ENCODE data around the gene CAB39. TPM values are rescaled to one million over a fixed set of nuclear protein-coding genes. Genes with fewer than 3 reads are reported as not detected.

Gene CAB39
- total and polyA plus RNA-seq, 2 of the 8 experiments (the other 6 are each of a cell fraction or from before 2014, with no cell fraction given), result 16.4 to 50.5 TPM

- Histone ChIP-seq H3K4me3 (ENCODE audit: extremely low read depth in 1 of 4, insufficient read depth in 2 of 4, low read depth in 3 of 4, low read length in 4 of 4) (no peak overlapping the region), H3K9ac (replicated peaks in 1 of 4; ENCODE audit: extremely low read depth in 1 of 4, low read depth in 3 of 4, low read length in 3 of 4) (no peak overlapping the region), H3K23ac (ENCODE audit: insufficient read length) (no peak overlapping the region), H2BK5ac (ENCODE audit: low read depth, low read length) (no peak overlapping the region), H3K14ac (ENCODE audit: insufficient read length) (no peak overlapping the region), H4K8ac (ENCODE audit: extremely low read depth, insufficient read depth, low read length) (no peak overlapping the region), H3K36me3 (ENCODE audit: control insufficient read depth in 2 of 4, insufficient read depth in 4 of 4, low read length in 3 of 4) (no peaks in the 10 kb centered on the region), H2BK20ac (ENCODE audit: low read length) (no peak overlapping the region), H2BK15ac (ENCODE audit: low read length) (no peak overlapping the region), H3K4me1 (replicated peaks in 1 of 4; ENCODE audit: control insufficient read depth in 3 of 4, insufficient read depth in 4 of 4, low read length in 3 of 4) (peaks cover 0 to 7% (median 5%) of the 10 kb centered on the region in 4 experiments; a peak in 3 of 7 replicates), H2AK5ac (ENCODE audit: low read depth, low read length) (no peak overlapping the region), H2BK12ac (ENCODE audit: low read depth, low read length) (no peak overlapping the region), H3K4me2 (ENCODE audit: insufficient read depth in 1 of 2, low read depth in 2 of 2, low read length in 2 of 2) (no peak overlapping the region), H3K9me3 (ENCODE audit: insufficient read depth in 2 of 2, low read depth in 1 of 2, low read length in 1 of 2) (0 out of 4 replicates have a peak, but pooled peaks cover 0 to under 1% of the 10 kb centered on the region in 2 experiments), H4K20me1 (replicated peaks in 1 of 2; ENCODE audit: control insufficient read depth in 1 of 2, insufficient read depth in 2 of 2, low read length in 2 of 2) (no peaks in the 10 kb centered on the region), H2AFZ (ENCODE audit: low read length) (no peak overlapping the region), H3K56ac (replicated peaks; ENCODE audit: insufficient read length, low read depth, low read length) (no peak overlapping the region), H4K5ac (ENCODE audit: insufficient read length, low read depth, low read length) (no peak overlapping the region), H3K18ac (ENCODE audit: extremely low read depth, low read length) (no peak overlapping the region), H3K27me3 (replicated peaks in 1 of 4; ENCODE audit: control insufficient read depth in 3 of 4, extremely low read depth in 1 of 4, insufficient read depth in 3 of 4, low read length in 3 of 4) (peaks cover 0 to 3% (median under 1%) of the 10 kb centered on the region in 4 experiments; a peak in 3 of 7 replicates), H3K23me2 (ENCODE audit: low read depth, low read length) (no peaks in the 10 kb centered on the region), H4K91ac (replicated peaks; ENCODE audit: insufficient read length, low read length) (no peak overlapping the region), H3K79me2 (ENCODE audit: control insufficient read depth in 1 of 2, insufficient read depth in 2 of 2, low read length in 2 of 2) (no peaks in the 10 kb centered on the region), H2BK120ac (replicated peaks; ENCODE audit: low read depth, low read length) (no peak overlapping the region), H3K4ac (replicated peaks; ENCODE audit: insufficient read length, low read depth, low read length) (no peak overlapping the region), H3K79me1 (ENCODE audit: low read depth, low read length) (no peaks in the 10 kb centered on the region), H3K27ac (ENCODE audit: low read depth, low read length) (no peak overlapping the region)
- no peak for TF ChIP-seq ZNF274 (IDR thresholded peaks at IDR 0.05; ENCODE audit: borderline replicate concordance, extremely low read depth, low read length)
- TF ChIP-seq CHD2 (IDR thresholded peaks at IDR 0.05; ENCODE audit: low read length), result no peak
- no peak for TF ChIP-seq CTBP2 (IDR thresholded peaks at IDR 0.05; ENCODE audit: borderline replicate concordance, insufficient read depth, insufficient read length, low read length)
- TF ChIP-seq NANOG (IDR thresholded peaks at IDR 0.05; ENCODE audit: insufficient read depth, low read depth, low read length, poor library complexity, severe bottlenecking), result no peak
- TF ChIP-seq YY1 (IDR thresholded peaks at IDR 0.05; ENCODE audit: low read depth, low read length), result no peak
- no peak for TF ChIP-seq RBBP5 (IDR thresholded peaks at IDR 0.05; ENCODE audit: borderline replicate concordance, low read depth, low read length)
- no peak for TF ChIP-seq TAF1 (IDR thresholded peaks at IDR 0.05; ENCODE audit: low read depth, low read length)
- TF ChIP-seq CREB1 (IDR thresholded peaks at IDR 0.05), result no peak
- TF ChIP-seq SP4 (IDR thresholded peaks at IDR 0.05; ENCODE audit: low read length), result no peak
- no peak for TF ChIP-seq SIRT6 (IDR thresholded peaks at IDR 0.05; ENCODE audit: low read length)
- no peak for TF ChIP-seq CEBPB (IDR thresholded peaks at IDR 0.05; ENCODE audit: low read depth, low read length)
- TF ChIP-seq SAP30 (IDR thresholded peaks at IDR 0.05; ENCODE audit: insufficient read depth, insufficient replicate concordance, low read length), result no peak
- 88% methylated on average over 12 of the region's 12 CpGs; no CpG with 5 or more reads in 1 of the 2 experiments for WGBS, 2 experiments (ENCODE audit: extremely low coverage in 1 of 2, insufficient coverage in 1 of 2, insufficient read length in 1 of 2, insufficient replicate concordance in 2 of 2, low coverage in 1 of 2, low lambda C conversion rate in 2 of 2, missing lambda C conversion rate in 1 of 2)
- POLR2A ChIA-PET (ENCODE audit: partially characterized antibody), result no interaction called here
- CTCF ChIA-PET (ENCODE audit: partially characterized antibody), result interaction anchor here (0.6 kb wide), 2 partner anchors 11 to 100 kb away, joined by 3 read pairs; no protein-coding TSS in a partner anchor
- FAIRE-seq (no peak), DNase-seq (ENCODE audit: low read depth in 1 of 2, low spot score in 2 of 2) (no peak)
Observed at GRCh38 chr2:230672836-230673235, 39.8 kb upstream of the CAB39 start.

All from H1 (cell line).